SK-N-SH (cell line): ENCODE measurements around the gene CRISPLD2. TPM values are rescaled to one million over a fixed set of nuclear protein-coding genes. Genes with fewer than 3 reads are reported as not detected.

Source experiments
- CTCF ChIA-PET: fragments of 300-600, 350-600 bp; formaldehyde crosslinking; extraction: SDS; loops from one replicate; lab custom pipeline; 2021; lab: Yijun Ruan, JAX
- POLR2A ChIA-PET: fragments of 350-600 bp; sonication (Branson Sonifier 250); formaldehyde crosslinking; extraction: SDS; loops from one replicate; lab custom pipeline; 2020; ENCODE audit warnings: antibody characterized with exemption, inconsistent platforms; lab: Yijun Ruan, JAX
- DNase-seq: peaks from one replicate; pipeline ENCODE4 v3.0.0; 2012
- H2AFZ ChIP-seq: fragments of 200-600 bp; sonication (generic); 2 replicates; pipeline ENCODE4 v1.8.1; 2016; ENCODE audit warnings: antibody characterized with exemption, mild to moderate bottlenecking, low read depth
- H3F3A ChIP-seq: fragments of 200-600 bp; sonication (generic); replicated peaks from 2 replicates; pipeline ENCODE3; 2016; ENCODE audit warnings: antibody characterized with exemption, mild to moderate bottlenecking; ENCODE audit not compliant: insufficient read depth
- H3K27ac ChIP-seq, 2 experiments: fragments of 200-500 bp in 1 of 2; fragments of 200-600 bp in 1 of 2; sonication (Bioruptor generic) in 1 of 2; sonication (generic), shearing (Covaris generic) in 1 of 2; 2 replicates each; pipeline versions ENCODE4 v1.5.1 to v1.6.1; 2014 to 2016; ENCODE audit warnings: low read depth in 2 of 2, inconsistent platforms in 1 of 2, low read length in 1 of 2, mild to moderate bottlenecking in 1 of 2, mixed read lengths in 1 of 2
- H3K27me3 ChIP-seq: fragments of 200-600 bp; sonication (generic), shearing (Covaris generic); 2 replicates; pipeline ENCODE4 v1.6.1; 2016; ENCODE audit warnings: mixed run types; ENCODE audit not compliant: insufficient read depth
- H3K36me3 ChIP-seq, 2 experiments: fragments of 200-500 bp in 1 of 2; fragments of 200-600 bp in 1 of 2; sonication (Bioruptor generic) in 1 of 2; sonication (generic) in 1 of 2; replicated peaks in 1 of 2; 2 replicates each; pipeline versions ENCODE3 to v1.5.1; 2014 to 2016; ENCODE audit warnings: low read length in 1 of 2, mild to moderate bottlenecking in 1 of 2; ENCODE audit not compliant: insufficient read depth in 2 of 2, control insufficient read depth in 1 of 2
- H3K4me1 ChIP-seq, 2 experiments: fragments of 200-500 bp in 1 of 2; fragments of 200-600 bp in 1 of 2; sonication (Bioruptor generic) in 1 of 2; sonication (generic), shearing (Covaris generic) in 1 of 2; 2 replicates each; pipeline versions ENCODE4 v1.5.1 to v1.6.1; 2014 to 2016; ENCODE audit warnings: low read depth in 1 of 2, low read length in 1 of 2, mixed run types in 1 of 2; ENCODE audit not compliant: insufficient read depth in 2 of 2, control insufficient read depth in 1 of 2
- H3K4me2 ChIP-seq: fragments of 200-600 bp; sonication (generic), shearing (Covaris generic); 2 replicates; pipeline ENCODE4 v1.6.1; 2017; ENCODE audit warnings: mixed run types
- H3K4me3 ChIP-seq, 2 experiments: fragments of 200-500 bp in 1 of 2; fragments of 200-600 bp in 1 of 2; sonication (Bioruptor generic) in 1 of 2; sonication (generic), shearing (Covaris generic) in 1 of 2; 2 replicates each; pipeline versions ENCODE4 v1.5.1 to v1.8.1; 2014 to 2016; ENCODE audit warnings: low read depth in 2 of 2, inconsistent platforms in 1 of 2, low read length in 1 of 2, mild to moderate bottlenecking in 1 of 2, mixed read lengths in 1 of 2, moderate library complexity in 1 of 2
- H3K79me2 ChIP-seq: fragments of 200-600 bp; sonication (generic); 2 replicates; pipeline ENCODE4 v1.8.1; 2017; ENCODE audit warnings: mild to moderate bottlenecking; ENCODE audit not compliant: insufficient read depth
- H3K9ac ChIP-seq: fragments of 200-600 bp; sonication (generic); 2 replicates; pipeline ENCODE4 v1.6.1; 2017; ENCODE audit warnings: mixed run types
- H3K9me2 ChIP-seq: fragments of 200-600 bp; sonication (generic); 2 replicates; pipeline ENCODE4 v1.6.1; 2017; ENCODE audit warnings: mixed run types
- H3K9me3 ChIP-seq: fragments of 200-600 bp; sonication (generic); 2 replicates; pipeline ENCODE4 v1.6.1; 2017; ENCODE audit warnings: mixed run types, mild to moderate bottlenecking, moderate library complexity
- H4K20me1 ChIP-seq: fragments of 200-600 bp; sonication (generic); 2 replicates; pipeline ENCODE4 v1.6.1; 2017; ENCODE audit warnings: mild to moderate bottlenecking, mixed run types; ENCODE audit not compliant: insufficient read depth
- CHD2 ChIP-seq: fragments of 150-350 bp; IDR thresholded peaks from 2 replicates; pipeline ENCODE4 v1.6.1; 2018; ENCODE audit warnings: low read length; ENCODE audit not compliant: partially characterized antibody
- ELF1 ChIP-seq: IDR thresholded peaks from 2 replicates; pipeline ENCODE4 v1.4.0; 2012
- JUND ChIP-seq: IDR thresholded peaks from 2 replicates; pipeline ENCODE4 v1.4.0; 2012
- RAD21 ChIP-seq: IDR thresholded peaks from 2 replicates; pipeline ENCODE4 v1.6.1; 2012; ENCODE audit warnings: mild to moderate bottlenecking, low read length
- RCOR1 ChIP-seq: fragments of 150-350 bp; IDR thresholded peaks from 2 replicates; pipeline ENCODE4 v1.6.1; 2017; ENCODE audit warnings: antibody characterized with exemption, low read length
- TEAD4 ChIP-seq: IDR thresholded peaks from 2 replicates; pipeline ENCODE4 v1.4.0; 2012; ENCODE audit warnings: mild to moderate bottlenecking, borderline replicate concordance; ENCODE audit not compliant: insufficient read depth
- WGBS: methylation state at CpG from one replicate; pipeline ENCODE4 v1.1.6; 2017; ENCODE audit warnings: low lambda C conversion rate; 5-methylcytosine and 5-hydroxymethylcytosine counted together
- polyA plus RNA-seq, 3 experiments: library from polyadenylated mRNA; depleted of rRNA; stranded (reverse); fragments of >200 nt; gene quantifications; 2 replicates each; pipeline ENCODE4 v1.2.3, GENCODE V29; 2012
- TF ChIP-seq, protein P1 (sequence below): fragments of 150-350 bp; IDR thresholded peaks from 2 replicates; pipeline ENCODE4 v1.6.1; 2017; ENCODE audit warnings: antibody characterized with exemption, low read length, low read depth, borderline replicate concordance
- TF ChIP-seq, protein P2 (sequence below): fragments of 150-350 bp; IDR thresholded peaks from 2 replicates; pipeline ENCODE4 v1.6.1; 2016; ENCODE audit warnings: mild to moderate bottlenecking, low read depth, low read length
- TF ChIP-seq, protein P3 (sequence below): IDR thresholded peaks from 2 replicates; pipeline ENCODE4; 2012
- TF ChIP-seq, protein P4 (sequence below): fragments of 200-600 bp; sonication (generic); IDR thresholded peaks from 2 replicates; pipeline ENCODE4 v1.6.1; 2017; ENCODE audit warnings: antibody characterized with exemption, mild to moderate bottlenecking, moderate library complexity

The CRISPLD2 gene
- polyA plus RNA-seq, 1 of the 3 experiments (the other 2 are of a cell fraction) = 6.3 TPM

DNA sequence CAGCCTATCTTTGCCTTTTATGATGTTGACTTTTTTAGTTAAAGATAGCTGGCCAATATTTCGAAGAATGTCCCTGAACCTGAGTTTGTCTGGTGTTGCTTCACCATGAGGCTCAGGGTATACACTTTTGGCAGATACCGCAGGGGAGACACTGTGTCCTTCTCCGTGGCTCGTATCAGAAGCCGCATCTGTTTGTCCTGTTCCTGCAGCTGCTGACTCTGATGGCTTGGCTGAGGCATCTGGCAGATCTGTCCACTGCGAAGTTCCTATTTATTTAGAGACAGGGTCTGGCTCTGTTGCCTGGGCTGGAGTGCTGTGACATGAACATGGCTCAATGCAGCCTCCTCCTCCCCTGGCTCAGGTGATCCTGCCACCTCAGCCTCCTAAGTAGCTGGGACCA, 93.5 kb downstream of the CRISPLD2 start (continued):
- TF ChIP-seq, protein P1, sequence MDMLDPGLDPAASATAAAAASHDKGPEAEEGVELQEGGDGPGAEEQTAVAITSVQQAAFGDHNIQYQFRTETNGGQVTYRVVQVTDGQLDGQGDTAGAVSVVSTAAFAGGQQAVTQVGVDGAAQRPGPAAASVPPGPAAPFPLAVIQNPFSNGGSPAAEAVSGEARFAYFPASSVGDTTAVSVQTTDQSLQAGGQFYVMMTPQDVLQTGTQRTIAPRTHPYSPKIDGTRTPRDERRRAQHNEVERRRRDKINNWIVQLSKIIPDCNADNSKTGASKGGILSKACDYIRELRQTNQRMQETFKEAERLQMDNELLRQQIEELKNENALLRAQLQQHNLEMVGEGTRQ = no peak
- TF ChIP-seq RAD21 (no peak), RCOR1 (peak; percentile 84)
- TF ChIP-seq, protein P2, sequence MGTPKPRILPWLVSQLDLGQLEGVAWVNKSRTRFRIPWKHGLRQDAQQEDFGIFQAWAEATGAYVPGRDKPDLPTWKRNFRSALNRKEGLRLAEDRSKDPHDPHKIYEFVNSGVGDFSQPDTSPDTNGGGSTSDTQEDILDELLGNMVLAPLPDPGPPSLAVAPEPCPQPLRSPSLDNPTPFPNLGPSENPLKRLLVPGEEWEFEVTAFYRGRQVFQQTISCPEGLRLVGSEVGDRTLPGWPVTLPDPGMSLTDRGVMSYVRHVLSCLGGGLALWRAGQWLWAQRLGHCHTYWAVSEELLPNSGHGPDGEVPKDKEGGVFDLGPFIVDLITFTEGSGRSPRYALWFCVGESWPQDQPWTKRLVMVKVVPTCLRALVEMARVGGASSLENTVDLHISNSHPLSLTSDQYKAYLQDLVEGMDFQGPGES = no peak

DNA sequence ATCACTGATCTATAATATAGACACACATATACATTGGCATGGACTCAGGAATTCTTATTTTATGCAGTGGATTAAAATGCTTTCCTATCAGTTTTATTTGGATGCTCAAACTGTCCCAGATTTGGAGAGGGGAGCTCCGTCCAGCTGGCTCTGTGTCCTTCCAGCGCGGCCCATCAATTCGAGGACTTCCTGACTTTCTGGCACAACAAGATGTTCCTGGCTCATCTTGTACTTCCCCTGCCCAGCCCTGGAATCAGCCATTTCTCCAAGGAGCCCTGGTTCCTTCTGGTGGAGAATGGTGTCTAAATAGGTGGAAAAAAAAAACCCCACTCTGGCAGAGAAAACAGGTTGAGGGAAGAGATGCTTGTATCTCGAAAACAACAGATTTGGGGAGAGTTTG, 94.5 kb downstream of the CRISPLD2 start:
- Histone ChIP-seq H4K20me1 (no peaks in the 10 kb centered on the region), H3K9ac (no peak overlapping the region), H3K27me3 (no peaks in the 10 kb centered on the region), H3K9me3 (no peaks in the 10 kb centered on the region), H3K9me2 (no peaks in the 10 kb centered on the region), H3K27ac (no peak overlapping the region), H3K4me2 (no peak overlapping the region), H2AFZ (no peak overlapping the region), H3K36me3 (no peaks in the 10 kb centered on the region), H3K79me2 (no peaks in the 10 kb centered on the region), H3F3A (no peaks in the 10 kb centered on the region), H3K4me1 (peaks cover 0 to 3% of the 10 kb centered on the region in 2 experiments; a peak in 1 of 4 replicates), H3K4me3 (no peak overlapping the region)
- POLR2A ChIA-PET = no interaction called here
- no peak for DNase-seq
- TF ChIP-seq, protein P3, sequence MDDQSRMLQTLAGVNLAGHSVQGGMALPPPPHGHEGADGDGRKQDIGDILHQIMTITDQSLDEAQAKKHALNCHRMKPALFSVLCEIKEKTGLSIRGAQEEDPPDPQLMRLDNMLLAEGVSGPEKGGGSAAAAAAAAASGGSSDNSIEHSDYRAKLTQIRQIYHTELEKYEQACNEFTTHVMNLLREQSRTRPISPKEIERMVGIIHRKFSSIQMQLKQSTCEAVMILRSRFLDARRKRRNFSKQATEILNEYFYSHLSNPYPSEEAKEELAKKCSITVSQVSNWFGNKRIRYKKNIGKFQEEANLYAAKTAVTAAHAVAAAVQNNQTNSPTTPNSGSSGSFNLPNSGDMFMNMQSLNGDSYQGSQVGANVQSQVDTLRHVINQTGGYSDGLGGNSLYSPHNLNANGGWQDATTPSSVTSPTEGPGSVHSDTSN = no peak
- TF ChIP-seq, protein P2 = no peak
- no peak for TF ChIP-seq ELF1
- TF ChIP-seq TEAD4 = no peak
- no peak for TF ChIP-seq CHD2
- no peak for TF ChIP-seq RCOR1
- no peak for TF ChIP-seq JUND
- WGBS = 77% methylated on average over 5 of the region's 5 CpGs
- CTCF ChIA-PET = interaction anchor here (0.6 to 3.9 kb wide), 2 partner anchors 12 to 482 kb away, joined by 3 to 16 read pairs; no protein-coding TSS in a partner anchor

DNA sequence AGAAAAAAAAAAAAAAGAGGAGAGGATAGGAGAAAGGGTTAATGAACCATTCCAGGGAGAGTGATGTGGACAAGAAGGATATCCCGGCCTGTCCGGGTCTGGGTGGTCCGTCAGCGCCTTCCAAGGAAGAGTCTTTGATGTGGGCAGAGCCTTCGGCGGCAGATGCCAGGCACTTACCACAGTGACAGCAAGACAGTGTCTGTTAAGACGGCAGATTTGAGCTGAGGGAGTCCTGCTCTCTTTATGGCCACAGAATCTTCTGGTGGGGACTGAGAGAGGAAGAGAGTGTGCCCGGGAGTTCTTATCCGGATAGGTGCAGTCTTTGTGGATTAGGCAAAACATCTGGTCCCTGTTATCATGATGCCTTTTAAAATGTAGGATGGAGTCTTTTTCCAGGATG, 96.4 kb downstream of the CRISPLD2 start:
- Histone ChIP-seq H3K4me3 (no peak overlapping the region), H3K27me3 (no peaks in the 10 kb centered on the region)
- CTCF ChIA-PET = interaction anchor here (1.0 to 5.7 kb wide), 6 partner anchors 10 to 294 kb away, joined by 3 to 32 read pairs (median 4); no protein-coding TSS in a partner anchor
- TF ChIP-seq, protein P2 = no peak
- TF ChIP-seq, protein P4, sequence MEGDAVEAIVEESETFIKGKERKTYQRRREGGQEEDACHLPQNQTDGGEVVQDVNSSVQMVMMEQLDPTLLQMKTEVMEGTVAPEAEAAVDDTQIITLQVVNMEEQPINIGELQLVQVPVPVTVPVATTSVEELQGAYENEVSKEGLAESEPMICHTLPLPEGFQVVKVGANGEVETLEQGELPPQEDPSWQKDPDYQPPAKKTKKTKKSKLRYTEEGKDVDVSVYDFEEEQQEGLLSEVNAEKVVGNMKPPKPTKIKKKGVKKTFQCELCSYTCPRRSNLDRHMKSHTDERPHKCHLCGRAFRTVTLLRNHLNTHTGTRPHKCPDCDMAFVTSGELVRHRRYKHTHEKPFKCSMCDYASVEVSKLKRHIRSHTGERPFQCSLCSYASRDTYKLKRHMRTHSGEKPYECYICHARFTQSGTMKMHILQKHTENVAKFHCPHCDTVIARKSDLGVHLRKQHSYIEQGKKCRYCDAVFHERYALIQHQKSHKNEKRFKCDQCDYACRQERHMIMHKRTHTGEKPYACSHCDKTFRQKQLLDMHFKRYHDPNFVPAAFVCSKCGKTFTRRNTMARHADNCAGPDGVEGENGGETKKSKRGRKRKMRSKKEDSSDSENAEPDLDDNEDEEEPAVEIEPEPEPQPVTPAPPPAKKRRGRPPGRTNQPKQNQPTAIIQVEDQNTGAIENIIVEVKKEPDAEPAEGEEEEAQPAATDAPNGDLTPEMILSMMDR = no peak
- TF ChIP-seq, all 33 proteins: peak for 0
- Histone ChIP-seq H3K4me1 (peaks cover 0 to 3% of the 10 kb centered on the region in 2 experiments; a peak in 1 of 4 replicates), H3F3A (no peaks in the 10 kb centered on the region), H3K9me2 (no peaks in the 10 kb centered on the region), H3K36me3 (no peaks in the 10 kb centered on the region), H3K27ac (no peak overlapping the region), H2AFZ (no peak overlapping the region), H3K9ac (no peak overlapping the region), H3K9me3 (no peaks in the 10 kb centered on the region), H4K20me1 (no peaks in the 10 kb centered on the region), H3K79me2 (no peaks in the 10 kb centered on the region), H3K4me2 (no peak overlapping the region)
- no peak for DNase-seq
- POLR2A ChIA-PET = no interaction called here
- 57% methylated on average over 9 of the region's 9 CpGs for WGBS
